HCT116 (cell line): ENCODE measurements around the gene RABL6. TPM values are rescaled to one million over a fixed set of nuclear protein-coding genes. Genes with fewer than 3 reads are reported as not detected.

Experiments
- ATAC-seq: fragments of 200-7000 bp; cut with Tn5 transposase; 2 replicates; pipeline ENCODE4 v1.9.1; 2020; ENCODE audit warnings: mild to moderate bottlenecking, moderate library complexity
- BruUV-seq: library from RNA; stranded (reverse); fragments of 400-500 nt; replicated peaks from 2 replicates; lab custom pipeline; 2021; lab: Mats Ljungman, UMichigan
- CTCF ChIA-PET: fragments of 300-600 bp; sonication (Branson Sonifier 250); formaldehyde crosslinking; loops from one replicate; lab custom pipeline; 2021; ENCODE audit warnings: antibody characterized with exemption; lab: Charles Lee
- POLR2A ChIA-PET: fragments of 300-600, 350-600 bp; sonication (Branson Sonifier 250); formaldehyde crosslinking; loops from one replicate; lab custom pipeline; 2021; ENCODE audit warnings: antibody characterized with exemption; lab: Charles Lee
- RAD21 ChIA-PET, 2 experiments: fragments of 300-600 bp; sonication (Branson Sonifier 250); formaldehyde crosslinking; loops; one replicate each; lab custom pipeline; 2023; ENCODE audit warnings: low total read pairs in 2 of 2; ENCODE audit not compliant: uncharacterized antibody in 2 of 2, unreplicated experiment in 2 of 2, low non-redundant PET in 1 of 2; lab: Charles Lee
- DNase-seq: peaks from one replicate; pipeline ENCODE4 v3.0.0-alpha.2; 2010; ENCODE audit warnings: low read depth, low spot score
- H2AFZ ChIP-seq: fragments of 200-600 bp; shearing (Covaris generic), sonication (generic); 2 replicates; pipeline ENCODE4 v1.6.1; 2017; ENCODE audit warnings: low read depth, mixed run types, mixed read lengths, antibody characterized with exemption, low read length; ENCODE audit not compliant: poor library complexity, severe bottlenecking
- H3K27ac ChIP-seq: 2 replicates; pipeline ENCODE4 v1.5.1; 2012; ENCODE audit warnings: low read depth, low read length
- H3K27me3 ChIP-seq: fragments of 200-600 bp; sonication (generic); 2 replicates; pipeline ENCODE4 v1.6.1; 2016; ENCODE audit warnings: mixed run types, low read length, mixed read lengths; ENCODE audit not compliant: insufficient read depth
- H3K36me3 ChIP-seq, 2 experiments: fragments of 200-500 bp in 1 of 2; fragments of 200-600 bp in 1 of 2; sonication (Bioruptor generic) in 1 of 2; sonication (generic) in 1 of 2; 2 replicates each; pipeline versions ENCODE4 v1.5.1 to v1.6.1; 2014 to 2016; ENCODE audit warnings: low read length in 2 of 2, inconsistent platforms in 1 of 2, mixed read lengths in 1 of 2, mixed run types in 1 of 2; ENCODE audit not compliant: insufficient read depth in 2 of 2, control insufficient read depth in 1 of 2
- H3K4me1 ChIP-seq, 2 experiments: fragments of 200-600 bp in 1 of 2; sonication (generic) in 1 of 2; 2 replicates each; pipeline versions ENCODE4 v1.5.1 to v1.6.1; 2012 to 2017; ENCODE audit warnings: low read length in 2 of 2, inconsistent platforms in 1 of 2, mild to moderate bottlenecking in 1 of 2, mixed read lengths in 1 of 2, mixed run types in 1 of 2, moderate library complexity in 1 of 2; ENCODE audit not compliant: insufficient read depth in 2 of 2, control insufficient read depth in 1 of 2
- H3K4me2 ChIP-seq: fragments of 200-600 bp; sonication (generic); 2 replicates; pipeline ENCODE4 v1.6.1; 2017; ENCODE audit warnings: mixed run types, low read length, mixed read lengths
- H3K4me3 ChIP-seq, 2 experiments: fragments of 200-600 bp in 1 of 2; sonication (generic) in 1 of 2; replicated peaks in 1 of 2; 2 replicates each; pipeline ENCODE4 v1.5.1; 2011 to 2016; ENCODE audit warnings: low read length in 2 of 2, control low read depth in 1 of 2, low read depth in 1 of 2, mild to moderate bottlenecking in 1 of 2, mixed read lengths in 1 of 2, mixed run types in 1 of 2
- H3K79me2 ChIP-seq: fragments of 200-600 bp; sonication (generic); 2 replicates; pipeline ENCODE4 v1.6.1; 2017; ENCODE audit warnings: mild to moderate bottlenecking, mixed run types, low read length, moderate library complexity, mixed read lengths; ENCODE audit not compliant: insufficient read depth
- H3K9ac ChIP-seq: fragments of 200-600 bp; sonication (generic); 2 replicates; pipeline ENCODE4 v1.6.1; 2016; ENCODE audit warnings: low read length, mixed read lengths
- H3K9me2 ChIP-seq: fragments of 200-600 bp; sonication (generic), shearing (Covaris generic); 2 replicates; pipeline ENCODE4 v1.6.1; 2017; ENCODE audit warnings: mixed run types, mild to moderate bottlenecking, moderate library complexity; ENCODE audit not compliant: insufficient read depth
- H3K9me3 ChIP-seq, 2 experiments: fragments of 200-500 bp in 1 of 2; fragments of 200-600 bp in 1 of 2; sonication (Bioruptor generic) in 1 of 2; sonication (generic) in 1 of 2; 2 replicates each; pipeline ENCODE4 v1.6.1; 2014 to 2017; ENCODE audit warnings: low read length in 2 of 2, mixed read lengths in 2 of 2, inconsistent platforms in 1 of 2, low read depth in 1 of 2, mild to moderate bottlenecking in 1 of 2, mixed run types in 1 of 2, moderate library complexity in 1 of 2; ENCODE audit not compliant: control insufficient read depth in 1 of 2, insufficient read depth in 1 of 2
- H4K20me1 ChIP-seq: fragments of 200-600 bp; sonication (generic), shearing (Covaris generic); 2 replicates; pipeline ENCODE4 v1.6.1; 2017; ENCODE audit warnings: mixed run types, mild to moderate bottlenecking, moderate library complexity; ENCODE audit not compliant: insufficient read depth
- ATF3 ChIP-seq: IDR thresholded peaks from 2 replicates; pipeline ENCODE4 v1.6.1; 2012
- CEBPB ChIP-seq: IDR thresholded peaks from 2 replicates; pipeline ENCODE4 v1.6.1; 2012; ENCODE audit warnings: low read depth
- CTCF ChIP-seq, 3 experiments: fragments of 200-600 bp in 1 of 3; sonication (generic) in 1 of 3; IDR thresholded peaks in 2 of 3; conservative IDR thresholded peaks in 1 of 3; 2 replicates each; pipeline ENCODE4 v1.5.1; 2012 to 2017; ENCODE audit warnings: low read depth in 2 of 3, low read length in 2 of 3, antibody characterized with exemption in 1 of 3, borderline replicate concordance in 1 of 3, control low read depth in 1 of 3, mild to moderate bottlenecking in 1 of 3, mixed read lengths in 1 of 3, mixed run types in 1 of 3, moderate library complexity in 1 of 3; ENCODE audit not compliant: insufficient read depth in 1 of 3
- EZH2 ChIP-seq: fragments of 200-600 bp; sonication (generic); IDR thresholded peaks from 2 replicates; pipeline ENCODE4 v1.6.1; 2017; ENCODE audit warnings: antibody characterized with exemption, mixed run types
- JUND ChIP-seq: IDR thresholded peaks from 2 replicates; pipeline ENCODE4 v1.6.1; 2012
- RAD21 ChIP-seq: IDR thresholded peaks from 2 replicates; pipeline ENCODE4 v1.6.1; 2012; ENCODE audit warnings: low read depth, mild to moderate bottlenecking
- ZFX ChIP-seq: fragments of 450-650 bp; IDR thresholded peaks from 2 replicates; pipeline ENCODE4 v1.6.1; 2017
- intact Hi-C: fragments of 100-400 bp; cut with micrococcal nuclease; formaldehyde crosslinking; loops from 2 replicates; pipeline ENCODE4 v1.10.0; 2022
- total RNA-seq: library from RNA; stranded (reverse); gene quantifications from one replicate; pipeline ENCODE4 v1.2.1, GENCODE V29; 2021; ENCODE audit not compliant: unreplicated experiment

Gene RABL6
- total RNA-seq, 1 experiment from 2014 or later = 98.6 TPM

- ChIA-PET POLR2A (no interaction called here), CTCF (no interaction called here), RAD21 (no interaction called here)
- no peaks in the 10 kb centered on the region for H3K27me3 ChIP-seq
- intact Hi-C loops = loop anchor here (5.0 to 10.0 kb wide), 2 partner anchors 153 to 435 kb away; partner anchors contain the start of genes CYSRT1, FBXW5, RNF208 and RNF224
- no peak overlapping the region for H2AFZ ChIP-seq
- H3K9ac ChIP-seq = no peak overlapping the region
- ATAC-seq (no peak), DNase-seq (no peak)
- no peaks in the 10 kb centered on the region; a peak in 1 of 4 replicates for H3K36me3 ChIP-seq
- H3K4me2 ChIP-seq = no peak overlapping the region
- no peaks in the 10 kb centered on the region for H4K20me1 ChIP-seq
- no peaks in the 10 kb centered on the region for H3K9me2 ChIP-seq
- H3K9me3 ChIP-seq = no peaks in the 10 kb centered on the region
- H3K4me3 ChIP-seq = no peak overlapping the region
- BruUV-seq = no TSS peak
- TF ChIP-seq RAD21 (no peak), CEBPB (no peak), JUND (no peak), CTCF (IDR thresholded peaks at IDR 0.05 in 2 of 3, conservative IDR thresholded peaks at IDR 0.05 in 1 of 3; ENCODE audit: borderline replicate concordance in 1 of 3, insufficient read depth in 1 of 3, low read depth in 2 of 3, low read length in 2 of 3) (no peak), EZH2 (no peak), ATF3 (no peak), ZFX (no peak)
- no peak overlapping the region for H3K27ac ChIP-seq
- H3K4me1 ChIP-seq = peaks cover 14 to 41% of the 10 kb centered on the region in 2 experiments; a peak in 3 of 4 replicates
- H3K79me2 ChIP-seq = peaks cover 12% of the 10 kb centered on the region; the same call in 1 of the 2 replicates
These were observed 18.2 kb upstream of the RABL6 start for GRCh38 chr9:136789523-136789937.
